Upper lobe of left lung (tissue), 4 donors: Measurements from ENCODE around the gene TNRC6B.

ENCODE experiments used
- CTCF ChIP-seq, 6 experiments: fragments of 450-650 bp in 4 of 6; fragments of 200-600 bp in 2 of 6; sonication (generic) in 2 of 6; IDR thresholded peaks; one replicate each; pipeline ENCODE4 v1.5.1; 2016 to 2019; ENCODE audit warnings: antibody characterized with exemption in 6 of 6
- EP300 ChIP-seq, 4 donors: sonication (generic); formaldehyde crosslinking; IDR thresholded peaks; one replicate each; pipeline ENCODE4 v1.5.1; 2017; ENCODE audit warnings: antibody characterized with exemption in 4 of 4, control low read depth in 2 of 4
- POLR2A ChIP-seq, 4 donors: fragments of 450-650 bp; IDR thresholded peaks; one replicate each; pipeline ENCODE4 v1.5.1; 2016 to 2017; ENCODE audit warnings: antibody characterized with exemption in 4 of 4, mild to moderate bottlenecking in 2 of 4
- POLR2AphosphoS5 ChIP-seq, 2 donors: sonication (generic); formaldehyde crosslinking; IDR thresholded peaks; one replicate each; pipeline ENCODE4 v1.5.1; 2017; ENCODE audit warnings: antibody characterized with exemption in 2 of 2

DNA sequence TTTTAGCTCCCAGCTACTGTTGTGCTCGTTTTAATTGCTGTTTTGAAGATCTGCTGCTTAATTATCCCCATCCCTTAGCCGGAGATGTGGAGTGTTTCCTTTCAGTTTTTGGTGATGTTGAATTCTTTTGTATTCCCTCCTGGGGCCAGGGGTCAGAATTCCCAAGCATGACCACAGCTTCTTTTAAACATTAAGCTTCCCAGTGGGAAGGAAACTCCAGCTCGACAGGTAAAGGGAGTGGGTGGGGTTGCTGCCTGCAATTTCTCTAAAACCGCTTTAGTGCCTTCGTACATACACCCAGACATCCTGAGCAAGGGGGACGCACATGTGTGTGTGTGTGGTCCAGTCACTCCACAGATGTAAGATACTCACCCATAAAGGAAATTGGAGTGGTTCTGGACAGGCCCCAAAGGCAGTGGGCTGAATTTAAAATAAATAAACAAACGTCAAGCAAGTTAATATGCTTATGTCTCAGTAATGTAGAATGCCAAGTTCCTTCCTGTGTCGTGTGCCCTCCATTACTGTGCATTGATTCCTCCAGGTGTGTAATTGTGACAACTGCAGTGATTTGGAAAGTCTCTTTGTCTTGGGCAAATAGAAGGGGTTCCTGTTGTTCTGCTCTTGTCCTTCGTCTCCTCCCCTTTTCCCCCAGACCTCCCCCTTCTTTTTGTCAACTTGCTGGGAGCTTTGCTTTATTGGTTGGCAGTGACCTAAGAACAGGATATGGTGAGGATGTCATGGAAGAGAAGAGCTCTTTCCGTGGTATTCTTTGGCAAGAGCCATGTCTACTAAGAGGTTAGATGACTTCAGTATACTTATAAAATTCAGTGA is 149.4 kb downstream of the TNRC6B start:
- no peak for TF ChIP-seq EP300 (IDR thresholded peaks at IDR 0.05)
- TF ChIP-seq CTCF (IDR thresholded peaks at IDR 0.05): no peak
- TF ChIP-seq POLR2A (IDR thresholded peaks at IDR 0.05): no peak
- no peak for TF ChIP-seq POLR2AphosphoS5 (IDR thresholded peaks at IDR 0.05)
